Brain microvascular endothelial cell (primary cell): ENCODE measurements around the gene PER3.
"Not testable (repeated sequence)": the region's sequence is repeated elsewhere in the genome, so short reads cannot be mapped to it uniquely, and the experiment has no call there.

ENCODE experiments used
- DNase-seq: peaks from one replicate; pipeline ENCODE4 v3.0.0-alpha.2; 2020
- H3K27ac ChIP-seq: fragments of 250-450 bp; sonication (Bioruptor Pico); 2 replicates; pipeline ENCODE4 v1.5.1; 2020; ENCODE audit warnings: mild to moderate bottlenecking, moderate library complexity
- H3K27me3 ChIP-seq: fragments of 250-450 bp; sonication (Bioruptor Pico); replicated peaks from 2 replicates; pipeline ENCODE4 v1.5.1; 2020; ENCODE audit warnings: mild to moderate bottlenecking
- H3K36me3 ChIP-seq: fragments of 250-450 bp; sonication (Bioruptor Pico); replicated peaks from 2 replicates; pipeline ENCODE4 v1.5.1; 2020; ENCODE audit warnings: mild to moderate bottlenecking
- H3K4me3 ChIP-seq: 2 replicates; pipeline ENCODE4 v1.5.1; 2011; ENCODE audit warnings: low read depth, mild to moderate bottlenecking, control low read depth, low read length, moderate library complexity
- CTCF ChIP-seq: IDR thresholded peaks from 2 replicates; pipeline ENCODE4 v1.5.1; 2011; ENCODE audit warnings: low read depth, mild to moderate bottlenecking, moderate library complexity, low read length, control low read depth, inconsistent platforms; ENCODE audit errors: missing control alignments
- in situ Hi-C: cut with HindIII; loops from 2 replicates; pipeline ENCODE4 v1.10.0; 2017; ENCODE audit warnings: low sequenced_read_pairs, low pct_ligation_motif_present

The PER3 gene

GRCh38 chr1:7789828-7790227 lies 5.7 kb downstream of the PER3 start:
- TF ChIP-seq CTCF, result no peak
- Histone ChIP-seq H3K4me3 (no peak overlapping the region), H3K36me3 (no peaks in the 10 kb centered on the region)

GRCh38 chr1:7791027-7791426 lies 6.9 kb downstream of the PER3 start:
- H3K4me3 ChIP-seq, H3K27me3 ChIP-seq, in situ Hi-C loops, H3K36me3 ChIP-seq, DNase-seq, H3K27ac ChIP-seq: not testable (repeated sequence)

More at GRCh38 chr1:7789828-7790227, 5.7 kb downstream of the PER3 start:
- Histone ChIP-seq H3K27ac (no peak overlapping the region), H3K27me3 (no peaks in the 10 kb centered on the region)
- DNase-seq, result no peak
- in situ Hi-C loops, result no loop called here

GRCh38 chr1:7795406-7795805 lies 11.3 kb downstream of the PER3 start:
- Histone ChIP-seq H3K27ac (no peak overlapping the region), H3K4me3 (no peak overlapping the region), H3K27me3 (no peaks in the 10 kb centered on the region), H3K36me3 (no peaks in the 10 kb centered on the region)
- no peak for TF ChIP-seq CTCF
- no peak for DNase-seq
- in situ Hi-C loops, result no loop called here

- no peak overlapping the region for H3K4me3 ChIP-seq
- no peak for DNase-seq
- no peak overlapping the region for H3K27ac ChIP-seq
- H3K36me3 ChIP-seq, result no peaks in the 10 kb centered on the region
- in situ Hi-C loops, result no loop called here
- no peak for TF ChIP-seq CTCF
- no peaks in the 10 kb centered on the region for H3K27me3 ChIP-seq
Observed at GRCh38 chr1:7805460-7805859, 21.4 kb downstream of the PER3 start.

- Histone ChIP-seq H3K27me3 (no peaks in the 10 kb centered on the region), H3K36me3 (no peaks in the 10 kb centered on the region), H3K27ac (no peak overlapping the region), H3K4me3 (no peak overlapping the region)
- no peak for DNase-seq
- TF ChIP-seq CTCF, result peak; percentile 33
- in situ Hi-C loops, result no loop called here
Observed at GRCh38 chr1:7808253-7808844, 24.3 kb downstream of the PER3 start.

DNA sequence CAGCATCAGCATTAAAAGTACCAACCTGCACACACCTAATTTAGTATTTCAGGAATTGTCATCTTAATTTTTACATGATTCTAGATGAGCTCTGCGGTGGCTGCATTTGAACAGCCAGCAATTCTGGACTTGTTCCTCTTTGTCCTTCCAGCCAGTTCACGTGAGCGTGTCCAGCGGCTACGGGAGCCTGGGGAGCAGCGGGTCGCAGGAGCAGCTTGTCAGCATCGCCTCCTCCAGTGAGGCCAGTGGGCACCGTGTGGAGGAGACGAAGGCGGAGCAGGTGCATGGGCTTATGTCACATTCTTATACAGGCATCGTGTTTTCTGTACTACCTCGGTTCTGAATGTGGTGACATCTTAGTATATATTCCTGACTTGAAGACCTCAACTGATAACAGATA lies 25.7 kb downstream of the PER3 start:
- TF ChIP-seq CTCF, result no peak
- Histone ChIP-seq H3K36me3 (no peaks in the 10 kb centered on the region), H3K27me3 (no peaks in the 10 kb centered on the region), H3K4me3 (no peak overlapping the region), H3K27ac (no peak overlapping the region)
- in situ Hi-C loops, result no loop called here
- DNase-seq, result no peak
